Pulmonary artery endothelial cell (primary cell): ENCODE measurements around the gene KPTN. TPM values are rescaled to one million over a fixed set of nuclear protein-coding genes. Genes with fewer than 3 reads are reported as not detected.

ENCODE experiments used
- DNase-seq: peaks from one replicate; pipeline ENCODE4 v3.0.0-alpha.2; 2011; ENCODE audit warnings: low read depth, low spot score
- total RNA-seq: library from RNA; depleted of rRNA; stranded (reverse); fragments of >200 nt; gene quantifications from 2 replicates; pipeline ENCODE4 v1.2.3, GENCODE V29; 2014

KPTN gene
- 3.7 and 7.1 TPM in 2 replicates for total RNA-seq

GRCh38 chr19:47483800-47484690, at the start of gene KPTN:
TSS of gene KPTN (minus strand) at chr19:47484219. CDS start at chr19:47484160, 59 bp downstream.
- DNase-seq = peak; percentile 75

DNA sequence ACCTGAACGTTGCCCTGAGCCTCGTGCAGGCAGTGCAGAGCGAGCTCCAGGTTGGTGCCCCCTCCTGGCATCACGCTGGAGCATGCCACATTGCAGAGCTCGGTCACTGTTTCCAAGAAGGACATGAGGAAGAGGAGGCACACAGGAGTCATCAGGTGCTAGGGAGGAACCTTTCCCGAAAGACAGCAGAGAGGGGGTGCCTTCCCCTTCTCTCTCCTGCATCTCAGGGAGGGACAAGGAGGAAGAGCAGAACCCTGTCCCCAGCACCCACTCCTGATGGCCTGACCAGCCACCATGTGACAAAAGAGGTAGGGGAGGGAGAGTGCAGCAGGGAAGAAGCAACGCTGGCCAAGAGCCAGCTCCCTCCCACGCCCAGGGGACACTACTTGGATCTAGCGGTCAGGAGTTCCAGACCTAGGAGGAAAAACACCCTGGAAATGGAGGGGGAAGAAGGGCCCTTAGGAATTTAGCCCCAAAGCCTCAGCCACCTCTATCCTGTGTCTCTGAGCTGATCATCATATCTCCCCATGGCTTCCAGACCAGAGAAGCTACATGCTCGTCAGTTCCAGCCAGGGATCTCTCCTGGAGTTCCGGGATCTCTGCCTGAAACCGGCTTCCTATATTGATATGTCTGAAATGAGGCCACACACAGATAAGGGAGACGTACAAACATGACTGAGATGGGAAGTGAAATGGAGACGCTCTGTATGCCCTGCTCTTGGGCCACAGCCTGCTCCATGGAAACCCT, 47.8 kb upstream of the KPTN start:
- no peak for DNase-seq

DNA sequence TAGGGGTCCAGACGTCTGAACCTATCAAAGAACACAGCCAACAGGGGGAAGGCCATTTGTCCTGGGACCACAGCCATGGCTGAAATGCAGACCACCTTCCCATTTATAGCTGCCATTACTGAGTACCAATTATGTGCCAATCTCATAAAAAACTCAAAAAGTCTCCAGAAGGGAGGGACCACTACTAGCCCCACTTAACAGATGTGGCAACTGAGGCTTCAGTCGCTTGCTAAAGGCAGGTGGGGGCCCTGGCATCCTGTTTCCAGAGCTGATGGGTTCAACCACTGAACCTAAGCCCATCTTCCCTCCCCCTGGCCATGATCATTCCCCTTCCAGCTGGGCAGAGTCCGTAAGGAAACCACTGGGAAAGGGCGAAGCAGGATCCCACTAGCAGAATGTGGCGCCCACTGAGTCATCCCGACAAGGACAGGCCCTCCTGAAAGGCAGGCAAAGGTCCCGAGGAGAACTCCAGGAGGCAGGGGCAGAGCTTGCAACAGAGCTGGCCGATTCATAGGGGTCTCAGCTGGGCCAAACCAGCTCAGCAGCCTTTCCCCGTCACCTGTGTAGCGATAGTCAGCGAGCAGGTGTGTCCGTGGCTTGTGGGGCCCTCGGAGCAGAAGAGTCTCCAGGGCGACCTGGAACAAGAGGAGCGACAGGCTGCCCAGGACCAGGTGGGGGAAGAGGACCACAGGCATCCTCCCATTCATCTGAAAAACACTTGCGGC, 45.2 kb upstream of the KPTN start:
- DNase-seq = no peak

GRCh38 chr19:47526798-47527197, 42.8 kb upstream of the KPTN start:
- DNase-seq = no peak

DNA sequence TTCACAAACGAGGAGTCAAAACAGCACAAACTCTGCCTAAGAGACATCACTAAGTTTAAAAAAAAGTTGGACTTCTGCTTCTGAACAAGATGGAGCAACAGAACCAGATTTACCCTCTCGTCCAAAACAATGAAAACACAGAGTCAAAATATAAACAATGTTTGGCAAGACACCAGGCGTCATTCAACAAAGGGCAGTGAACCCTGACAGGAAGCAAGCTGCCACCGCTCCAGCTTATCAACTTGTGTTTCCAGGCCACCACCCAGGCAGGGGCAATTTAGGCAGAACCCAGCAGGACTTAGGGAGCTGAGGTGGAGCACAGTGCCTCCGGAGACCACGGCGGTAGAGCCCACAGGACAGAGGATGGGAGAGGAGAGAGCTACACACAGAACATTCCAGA, 39.5 kb upstream of the KPTN start:
- DNase-seq = peak; percentile 24

DNA sequence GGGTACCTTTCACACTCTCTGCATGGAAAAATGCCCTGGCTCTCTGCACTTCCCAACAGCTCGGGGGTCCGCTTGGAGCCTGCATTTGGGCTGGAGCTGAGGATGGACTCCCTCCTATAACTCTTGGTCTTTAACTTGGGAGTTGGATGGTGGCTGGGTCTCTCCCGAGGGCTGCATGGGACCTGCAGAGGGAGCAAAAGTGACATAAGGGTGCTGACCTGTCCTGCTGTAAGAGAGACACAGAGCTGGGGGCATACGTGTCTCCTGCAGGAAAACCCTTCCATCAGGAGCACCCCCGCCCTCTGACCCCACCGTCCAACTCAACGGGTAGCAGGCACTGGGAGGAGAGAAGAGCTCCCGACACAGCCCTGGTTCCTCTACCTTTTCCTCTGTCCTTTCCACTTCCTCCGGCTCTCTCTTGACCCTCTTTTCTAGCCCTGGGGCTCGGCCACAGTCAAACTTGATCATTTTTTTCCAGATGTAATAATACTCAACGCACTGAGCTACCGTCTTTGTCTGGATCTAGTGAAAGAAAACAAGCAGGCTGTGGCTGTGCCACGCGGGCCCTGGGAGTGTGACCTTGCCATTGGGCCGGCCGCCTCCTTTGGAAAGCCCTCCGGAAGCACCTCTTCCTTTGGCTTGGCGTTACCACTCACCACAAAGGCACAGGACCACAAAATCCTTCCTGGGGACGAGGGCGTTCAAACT, 37.6 kb upstream of the KPTN start:
- DNase-seq = no peak

- no peak for DNase-seq
These were observed 36.8 kb upstream of the KPTN start for GRCh38 chr19:47520839-47521238.

GRCh38 chr19:47520343-47520806, 36.4 kb upstream of the KPTN start:
- no peak for DNase-seq

GRCh38 chr19:47518854-47519253, 34.8 kb upstream of the KPTN start:
- DNase-seq = no peak

GRCh38 chr19:47518139-47518538, 34.1 kb upstream of the KPTN start:
- DNase-seq = no peak

DNA sequence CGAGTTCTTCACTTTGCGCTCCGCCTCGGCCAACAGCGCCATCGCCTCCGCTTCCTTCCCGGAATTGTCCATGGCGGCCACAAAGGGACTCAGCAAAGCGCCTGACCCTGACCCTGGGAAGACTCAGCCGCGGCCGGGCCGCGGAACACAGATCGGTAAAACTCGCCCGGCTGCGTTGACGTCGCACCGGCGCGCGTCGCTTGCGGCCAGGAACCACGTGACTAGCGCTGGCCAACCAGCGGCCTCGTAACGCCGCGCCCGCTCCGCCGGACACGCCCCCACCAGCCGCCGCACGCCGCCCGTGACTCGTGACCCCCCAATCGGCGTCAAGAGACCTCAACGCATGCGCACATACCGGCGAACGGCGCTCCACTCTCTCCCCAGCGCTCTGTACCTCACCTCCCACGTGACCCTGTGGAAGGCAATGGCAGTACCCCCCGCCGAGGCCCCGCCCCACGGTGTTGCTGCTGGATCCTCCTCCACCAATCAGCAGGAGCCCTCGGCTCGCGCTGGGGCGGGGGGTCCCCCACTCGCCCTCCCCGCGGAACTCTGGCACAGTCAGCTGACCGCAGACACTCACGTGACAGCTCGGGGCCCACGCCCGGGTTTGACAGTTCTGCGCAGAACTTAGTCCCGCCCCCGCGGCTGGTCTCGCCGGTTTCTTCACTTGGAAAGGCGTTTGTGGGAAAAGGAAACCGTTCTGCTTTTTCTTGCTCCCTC, 31.0 kb upstream of the KPTN start, which contains the start of gene NAPA:
Gene NAPA (minus strand): TSS at position 195 of the 720 bp plus-strand sequence. CDS start 123 bp downstream, at position 72.
- peak; percentile 99 for DNase-seq

DNA sequence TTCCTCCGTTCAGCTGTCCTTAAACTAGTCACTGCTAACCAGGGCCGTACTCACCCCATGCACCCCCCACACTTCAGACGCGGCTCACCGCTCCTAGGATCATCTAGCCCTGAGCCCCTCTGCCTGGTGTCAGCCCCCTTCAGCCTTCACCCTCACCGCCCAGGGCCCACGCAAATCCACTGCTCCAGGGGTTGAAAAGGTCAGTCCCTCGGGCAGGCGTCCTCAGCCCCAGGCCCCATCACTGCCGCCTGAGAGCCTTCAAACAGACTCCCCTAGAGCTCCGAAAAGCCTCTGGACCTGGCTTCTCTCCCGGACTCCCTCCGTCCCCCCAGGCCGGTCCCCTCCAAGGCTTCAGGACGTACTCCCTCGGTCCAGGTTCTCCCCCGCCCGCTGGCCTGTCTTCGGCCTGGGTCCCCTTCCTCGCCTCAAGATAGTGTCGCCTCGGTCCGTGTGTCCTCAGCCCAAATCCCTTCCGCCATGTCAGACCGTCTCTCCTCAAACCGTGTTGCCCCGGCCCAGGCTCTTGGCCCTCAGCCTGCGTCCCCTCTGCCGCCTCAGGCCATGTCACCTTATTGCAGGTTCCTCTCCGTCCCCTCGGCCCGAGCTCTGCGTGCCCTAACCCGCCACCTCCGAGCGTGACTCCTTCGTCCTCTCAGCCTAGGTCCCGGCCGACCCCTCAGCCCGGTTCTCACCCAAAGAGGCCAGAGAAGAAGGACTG, 30.3 kb upstream of the KPTN start:
- no peak for DNase-seq

DNA sequence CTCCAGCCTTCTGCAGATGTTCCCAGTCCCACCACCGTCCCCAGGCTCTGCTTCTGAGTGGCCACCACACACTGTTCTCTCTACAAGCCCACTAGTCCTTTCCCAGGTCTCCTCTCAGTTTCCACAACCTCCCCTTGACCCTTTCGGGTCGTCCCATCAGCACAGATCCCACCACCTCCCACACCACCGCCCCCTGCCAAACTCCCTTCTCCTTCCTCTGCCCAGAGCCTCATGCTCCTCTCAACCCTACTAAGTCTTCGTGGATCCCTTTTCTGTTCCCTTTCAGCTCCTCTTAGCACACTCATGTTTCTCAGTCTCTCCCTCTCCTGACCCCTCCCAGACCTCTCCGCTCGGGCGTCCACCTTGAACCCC, 28.9 kb upstream of the KPTN start:
- DNase-seq = no peak

GRCh38 chr19:47512183-47512947, 28.3 kb upstream of the KPTN start:
- DNase-seq = no peak

- no peak for DNase-seq
These were observed 27.7 kb upstream of the KPTN start for GRCh38 chr19:47511681-47512080.

- DNase-seq = no peak
These were observed 27.1 kb upstream of the KPTN start for GRCh38 chr19:47511128-47511517.

DNA sequence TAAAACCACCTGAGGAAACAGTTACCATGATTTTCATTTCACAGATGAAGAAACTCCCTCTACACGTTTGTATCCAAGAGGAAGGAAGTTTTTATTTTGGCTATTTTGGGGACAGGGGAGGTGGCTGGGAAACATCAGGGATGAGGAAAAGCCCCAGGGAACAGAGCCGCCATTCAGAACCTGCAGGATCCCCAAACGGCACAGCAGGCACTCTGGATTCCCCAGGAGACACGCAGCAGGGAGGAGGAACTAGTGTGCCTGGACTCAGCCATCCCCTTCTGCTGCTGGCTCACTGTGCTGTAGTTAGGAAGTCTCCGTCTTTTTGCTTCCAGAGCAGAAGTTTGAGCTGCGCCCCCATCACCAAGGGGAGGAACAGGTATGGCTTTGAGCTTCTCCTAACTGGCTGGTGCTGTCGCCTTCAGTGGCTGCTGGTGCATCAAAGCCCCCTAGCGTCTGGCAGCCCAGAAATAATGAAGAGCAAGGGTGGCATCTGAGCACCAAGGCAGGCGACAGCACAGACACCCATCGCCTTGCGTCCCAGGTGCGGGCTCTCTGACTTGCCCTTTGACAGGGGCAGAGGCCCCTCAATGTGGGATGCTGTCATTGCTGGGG, 26.6 kb upstream of the KPTN start:
- no peak for DNase-seq

DNA sequence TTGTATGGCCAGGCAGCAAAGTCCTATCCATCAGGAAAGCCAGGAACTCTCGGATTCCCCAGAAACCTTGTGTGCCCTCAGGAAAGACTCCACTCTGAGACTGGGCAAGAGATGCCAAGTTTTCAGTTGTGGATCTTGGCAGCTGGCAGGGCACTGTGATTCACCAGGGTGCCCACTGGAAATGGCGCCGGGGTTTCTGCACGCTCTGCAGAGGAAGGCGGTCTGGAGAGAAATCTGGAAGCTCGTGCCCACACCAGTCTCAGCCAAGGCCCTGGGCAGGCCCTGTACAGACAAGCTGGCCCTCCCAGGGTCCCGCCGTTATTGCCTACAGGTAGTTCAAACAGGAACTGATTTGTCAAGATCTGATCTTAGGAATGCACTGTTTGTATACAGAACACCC, 26.0 kb upstream of the KPTN start:
- DNase-seq = no peak
